ENCODE data around the gene WDR26.
"Not testable (repeated sequence)": the region's sequence is repeated elsewhere in the genome, so short reads cannot be mapped to it uniquely, and the experiment has no call there.

DNA sequence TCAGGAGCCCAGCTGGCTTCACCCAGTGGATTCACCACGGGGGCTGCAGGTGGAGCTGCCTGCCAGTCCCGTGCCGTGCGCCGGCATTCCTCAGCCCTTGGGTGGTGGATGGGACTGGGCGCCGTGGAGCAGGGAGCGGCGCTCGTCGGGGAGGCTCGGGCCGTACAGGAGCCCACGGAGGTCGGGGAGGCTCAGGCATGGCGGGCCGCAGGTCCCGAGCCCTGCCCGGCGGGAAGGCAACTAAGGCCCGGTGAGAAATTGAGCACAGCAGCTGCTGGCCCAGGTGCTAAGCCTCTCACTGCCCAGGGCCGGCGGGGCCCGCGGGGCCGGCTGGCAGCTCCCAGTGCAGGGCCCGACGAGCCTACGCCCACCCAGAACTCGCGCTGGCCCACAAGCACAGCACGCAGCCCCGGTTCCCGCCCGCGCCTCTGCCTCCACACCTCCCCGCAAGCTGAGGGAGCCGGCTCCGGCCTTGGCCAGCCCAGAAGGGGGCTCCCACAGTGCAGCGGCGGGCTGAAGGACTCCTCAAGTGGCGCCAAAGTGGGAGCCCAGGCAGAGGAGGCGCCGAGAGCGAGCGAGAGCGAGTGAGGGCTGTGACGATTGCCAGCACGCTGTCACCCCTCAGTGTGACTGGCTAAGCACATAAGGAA is 82.0 kb downstream of the WDR26 start:
- TF ChIP-seq, protein P1, sequence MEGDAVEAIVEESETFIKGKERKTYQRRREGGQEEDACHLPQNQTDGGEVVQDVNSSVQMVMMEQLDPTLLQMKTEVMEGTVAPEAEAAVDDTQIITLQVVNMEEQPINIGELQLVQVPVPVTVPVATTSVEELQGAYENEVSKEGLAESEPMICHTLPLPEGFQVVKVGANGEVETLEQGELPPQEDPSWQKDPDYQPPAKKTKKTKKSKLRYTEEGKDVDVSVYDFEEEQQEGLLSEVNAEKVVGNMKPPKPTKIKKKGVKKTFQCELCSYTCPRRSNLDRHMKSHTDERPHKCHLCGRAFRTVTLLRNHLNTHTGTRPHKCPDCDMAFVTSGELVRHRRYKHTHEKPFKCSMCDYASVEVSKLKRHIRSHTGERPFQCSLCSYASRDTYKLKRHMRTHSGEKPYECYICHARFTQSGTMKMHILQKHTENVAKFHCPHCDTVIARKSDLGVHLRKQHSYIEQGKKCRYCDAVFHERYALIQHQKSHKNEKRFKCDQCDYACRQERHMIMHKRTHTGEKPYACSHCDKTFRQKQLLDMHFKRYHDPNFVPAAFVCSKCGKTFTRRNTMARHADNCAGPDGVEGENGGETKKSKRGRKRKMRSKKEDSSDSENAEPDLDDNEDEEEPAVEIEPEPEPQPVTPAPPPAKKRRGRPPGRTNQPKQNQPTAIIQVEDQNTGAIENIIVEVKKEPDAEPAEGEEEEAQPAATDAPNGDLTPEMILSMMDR (IDR thresholded peaks at IDR 0.05; ENCODE audit: insufficient read depth, low read length, poor library complexity, severe bottlenecking): not testable (repeated sequence)
- not testable (repeated sequence) for TF ChIP-seq EZH2phosphoT487 (conservative IDR thresholded peaks at IDR 0.05; ENCODE audit: low read length)
